HCT116 (cell line): ENCODE results near the gene SOCS7.

ENCODE experiments used
- ATF3 ChIP-seq: IDR thresholded peaks from 2 replicates; pipeline ENCODE4 v1.6.1; 2012
- CBX3 ChIP-seq: IDR thresholded peaks from 2 replicates; pipeline ENCODE4 v1.6.1; 2012; ENCODE audit warnings: low read depth
- CTCF ChIP-seq, 3 experiments: fragments of 200-600 bp in 1 of 3; sonication (generic) in 1 of 3; IDR thresholded peaks in 2 of 3; conservative IDR thresholded peaks in 1 of 3; 2 replicates each; pipeline ENCODE4 v1.5.1; 2012 to 2017; ENCODE audit warnings: low read depth in 2 of 3, low read length in 2 of 3, antibody characterized with exemption in 1 of 3, borderline replicate concordance in 1 of 3, control low read depth in 1 of 3, mild to moderate bottlenecking in 1 of 3, mixed read lengths in 1 of 3, mixed run types in 1 of 3, moderate library complexity in 1 of 3; ENCODE audit not compliant: insufficient read depth in 1 of 3
- EGR1 ChIP-seq: IDR thresholded peaks from 2 replicates; pipeline ENCODE4 v1.6.1; 2012; ENCODE audit warnings: low read depth
- MAX ChIP-seq: IDR thresholded peaks from 2 replicates; pipeline ENCODE4 v1.6.1; 2012
- POLR2A ChIP-seq: IDR thresholded peaks from 2 replicates; pipeline ENCODE4 v1.7.0; 2011; ENCODE audit warnings: borderline replicate concordance; ENCODE audit not compliant: insufficient read depth, insufficient read length; ENCODE audit errors: extremely low read depth
- POLR2AphosphoS5 ChIP-seq: IDR thresholded peaks from 2 replicates; pipeline ENCODE4 v1.6.1; 2011; ENCODE audit warnings: mild to moderate bottlenecking, low read depth, low read length, moderate library complexity
- REST ChIP-seq: IDR thresholded peaks from 2 replicates; pipeline ENCODE4 v1.6.1; 2012; ENCODE audit warnings: low read depth
- TCF7L2 ChIP-seq: IDR thresholded peaks from 2 replicates; pipeline ENCODE4 v1.7.0; 2011; ENCODE audit warnings: borderline replicate concordance, inconsistent platforms; ENCODE audit not compliant: insufficient read depth, insufficient read length; ENCODE audit errors: extremely low read depth

- TF ChIP-seq CTCF (IDR thresholded peaks at IDR 0.05 in 2 of 3, conservative IDR thresholded peaks at IDR 0.05 in 1 of 3; ENCODE audit: borderline replicate concordance in 1 of 3, insufficient read depth in 1 of 3, low read depth in 2 of 3, low read length in 2 of 3) (no peak), MAX (no peak), CBX3 (no peak), POLR2A (no peak), POLR2AphosphoS5 (no peak), TCF7L2 (no peak), EGR1 (no peak), ATF3 (no peak), REST (no peak)
Observed at GRCh38 chr17:38443356-38444031, 91.8 kb downstream of the SOCS7 start.
